ES-I3 (cell line): ENCODE measurements around the gene CISH.

Experiments used
- H3K36me3 ChIP-seq: 2 replicates; pipeline ENCODE4 v1.6.1; 2013; ENCODE audit warnings: mild to moderate bottlenecking, low read length, control low read depth, moderate library complexity; ENCODE audit not compliant: insufficient read depth
- H3K4me1 ChIP-seq: 2 replicates; pipeline ENCODE4 v1.6.1; 2013; ENCODE audit warnings: mild to moderate bottlenecking, control low read depth, low read length; ENCODE audit not compliant: insufficient read depth
- H3K9ac ChIP-seq: 2 replicates; pipeline ENCODE4 v1.6.1; 2013; ENCODE audit warnings: low read depth, mild to moderate bottlenecking, low read length, moderate library complexity
- H3K9me3 ChIP-seq: 2 replicates; pipeline ENCODE4 v1.6.1; 2013; ENCODE audit warnings: mild to moderate bottlenecking, low read length, moderate library complexity; ENCODE audit not compliant: control insufficient read depth, insufficient read depth

CISH gene

GRCh38 chr3:50586763-50587070 lies 24.9 kb downstream of the CISH start:
- H3K9ac ChIP-seq: no peak overlapping the region
- H3K36me3 ChIP-seq: no peaks in the 10 kb centered on the region
- no peaks in the 10 kb centered on the region; the same call in 1 of the 2 replicates for H3K4me1 ChIP-seq
- H3K9me3 ChIP-seq: no peaks in the 10 kb centered on the region

- Histone ChIP-seq H3K9ac (no peak overlapping the region), H3K4me1 (no peaks in the 10 kb centered on the region; the same call in 1 of the 2 replicates), H3K36me3 (no peaks in the 10 kb centered on the region), H3K9me3 (no peaks in the 10 kb centered on the region)
These were observed 25.4 kb downstream of the CISH start for GRCh38 chr3:50585919-50586762.

GRCh38 chr3:50584391-50584790 lies 27.2 kb downstream of the CISH start:
- no peaks in the 10 kb centered on the region for H3K36me3 ChIP-seq
- H3K9me3 ChIP-seq: no peaks in the 10 kb centered on the region
- H3K9ac ChIP-seq: no peak overlapping the region
- H3K4me1 ChIP-seq: no peaks in the 10 kb centered on the region

GRCh38 chr3:50583897-50584296 lies 27.7 kb downstream of the CISH start:
- H3K36me3 ChIP-seq: no peaks in the 10 kb centered on the region
- no peaks in the 10 kb centered on the region for H3K9me3 ChIP-seq
- no peak overlapping the region for H3K9ac ChIP-seq
- H3K4me1 ChIP-seq: no peaks in the 10 kb centered on the region

GRCh38 chr3:50582083-50582482 lies 29.5 kb downstream of the CISH start:
- Histone ChIP-seq H3K9me3 (no peaks in the 10 kb centered on the region), H3K36me3 (no peaks in the 10 kb centered on the region), H3K4me1 (no peaks in the 10 kb centered on the region), H3K9ac (no peak overlapping the region)

GRCh38 chr3:50581459-50581842 lies 30.1 kb downstream of the CISH start:
- Histone ChIP-seq H3K4me1 (no peaks in the 10 kb centered on the region), H3K9me3 (no peaks in the 10 kb centered on the region), H3K36me3 (no peaks in the 10 kb centered on the region), H3K9ac (no peak overlapping the region)

GRCh38 chr3:50580683-50581458 lies 30.7 kb downstream of the CISH start:
- Histone ChIP-seq H3K9me3 (no peaks in the 10 kb centered on the region), H3K4me1 (no peaks in the 10 kb centered on the region), H3K36me3 (no peaks in the 10 kb centered on the region), H3K9ac (no peak overlapping the region)

- no peaks in the 10 kb centered on the region for H3K36me3 ChIP-seq
- no peaks in the 10 kb centered on the region for H3K9me3 ChIP-seq
- H3K4me1 ChIP-seq: no peaks in the 10 kb centered on the region
- no peak overlapping the region for H3K9ac ChIP-seq
These were observed 34.2 kb downstream of the CISH start for GRCh38 chr3:50577348-50577747.

GRCh38 chr3:50575372-50575771 lies 36.2 kb downstream of the CISH start:
- H3K4me1 ChIP-seq: no peaks in the 10 kb centered on the region
- no peaks in the 10 kb centered on the region for H3K9me3 ChIP-seq
- no peak overlapping the region for H3K9ac ChIP-seq
- H3K36me3 ChIP-seq: no peaks in the 10 kb centered on the region

GRCh38 chr3:50574444-50574831 lies 37.1 kb downstream of the CISH start:
- no peaks in the 10 kb centered on the region for H3K36me3 ChIP-seq
- no peaks in the 10 kb centered on the region for H3K9me3 ChIP-seq
- H3K9ac ChIP-seq: no peak overlapping the region
- no peaks in the 10 kb centered on the region for H3K4me1 ChIP-seq

- Histone ChIP-seq H3K4me1 (no peaks in the 10 kb centered on the region), H3K9me3 (no peaks in the 10 kb centered on the region), H3K36me3 (no peaks in the 10 kb centered on the region), H3K9ac (no peak overlapping the region)
These were observed 37.8 kb downstream of the CISH start for GRCh38 chr3:50573566-50574443.

- Histone ChIP-seq H3K4me1 (no peaks in the 10 kb centered on the region), H3K36me3 (no peaks in the 10 kb centered on the region), H3K9ac (no peak overlapping the region), H3K9me3 (no peaks in the 10 kb centered on the region)
These were observed 38.7 kb downstream of the CISH start for GRCh38 chr3:50572801-50573371.

GRCh38 chr3:50572158-50572557 lies 39.4 kb downstream of the CISH start:
- Histone ChIP-seq H3K4me1 (no peaks in the 10 kb centered on the region), H3K9ac (no peak overlapping the region), H3K36me3 (no peaks in the 10 kb centered on the region), H3K9me3 (no peaks in the 10 kb centered on the region)

GRCh38 chr3:50571486-50571885 lies 40.1 kb downstream of the CISH start:
- Histone ChIP-seq H3K9ac (no peak overlapping the region), H3K9me3 (no peaks in the 10 kb centered on the region), H3K36me3 (no peaks in the 10 kb centered on the region), H3K4me1 (no peaks in the 10 kb centered on the region; the same call in 1 of the 2 replicates)
